Activated gamma-delta T cell treated with anti-CD3 and anti-CD28 coated beads, Interleukin-2, amount 50 U/mL, for 16 hours (primary cell): ENCODE data around the gene DNAJC1.

Source experiments
- DNase-seq: peaks from one replicate; pipeline ENCODE4 v3.0.0-alpha.2; 2020; ENCODE audit warnings: low read depth

The DNAJC1 gene

GRCh38 chr10:22006379-22006884, 2.9 kb upstream of the DNAJC1 start:
- no peak for DNase-seq

- no peak for DNase-seq
These were observed 2.2 kb upstream of the DNAJC1 start for GRCh38 chr10:22005763-22006162.

- no peak for DNase-seq
These were observed 393 bp upstream of the DNAJC1 start for GRCh38 chr10:22003964-22004281.

- DNase-seq = no peak
These were observed 846 bp downstream of the DNAJC1 start for GRCh38 chr10:22002591-22003176.

- DNase-seq = no peak
These were observed 8.0 kb downstream of the DNAJC1 start for GRCh38 chr10:21995557-21995956.

- DNase-seq = no peak
These were observed 10.0 kb downstream of the DNAJC1 start for GRCh38 chr10:21993360-21994001.

GRCh38 chr10:21991785-21992184, 11.7 kb downstream of the DNAJC1 start:
- DNase-seq = no peak

GRCh38 chr10:21990449-21990848, 13.1 kb downstream of the DNAJC1 start:
- DNase-seq = no peak

- DNase-seq = peak; percentile 4
These were observed 13.9 kb downstream of the DNAJC1 start for GRCh38 chr10:21989453-21990154.

- no peak for DNase-seq
These were observed 18.0 kb downstream of the DNAJC1 start for GRCh38 chr10:21985541-21985940.

GRCh38 chr10:21981118-21981517, 22.4 kb downstream of the DNAJC1 start:
- DNase-seq = no peak

- DNase-seq = no peak
These were observed 22.8 kb downstream of the DNAJC1 start for GRCh38 chr10:21980691-21981090.

- DNase-seq = no peak
These were observed 25.2 kb downstream of the DNAJC1 start for GRCh38 chr10:21978191-21978862.

GRCh38 chr10:21976739-21977138, 26.8 kb downstream of the DNAJC1 start:
- DNase-seq = no peak

GRCh38 chr10:21976280-21976679, 27.2 kb downstream of the DNAJC1 start:
- no peak for DNase-seq

- DNase-seq = no peak
These were observed 28.0 kb downstream of the DNAJC1 start for GRCh38 chr10:21975378-21975990.

- no peak for DNase-seq
These were observed 30.9 kb downstream of the DNAJC1 start for GRCh38 chr10:21972584-21972983.

- DNase-seq = no peak
These were observed 33.9 kb downstream of the DNAJC1 start for GRCh38 chr10:21969326-21970287.

- no peak for DNase-seq
These were observed 38.4 kb downstream of the DNAJC1 start for GRCh38 chr10:21964983-21965665.

GRCh38 chr10:21962358-21962757, 41.2 kb downstream of the DNAJC1 start:
- no peak for DNase-seq

- no peak for DNase-seq
These were observed 41.7 kb downstream of the DNAJC1 start for GRCh38 chr10:21961847-21962246.
